IPS-18c (cell line): ENCODE data around the gene TBL1Y.
"Not testable (repeated sequence)": the region's sequence is repeated elsewhere in the genome, so short reads cannot be mapped to it uniquely, and the experiment has no call there.

Experiments
- H3K4me3 ChIP-seq: 2 replicates; pipeline ENCODE4 v1.7.0; 2013; ENCODE audit warnings: low read depth, mild to moderate bottlenecking, low read length, moderate library complexity; ENCODE audit not compliant: insufficient read depth
- H3K9me3 ChIP-seq: one replicate; pipeline ENCODE4 v1.6.1; 2013; ENCODE audit warnings: mild to moderate bottlenecking, low read length, moderate library complexity; ENCODE audit not compliant: control insufficient read depth, insufficient read depth

The TBL1Y gene

DNA sequence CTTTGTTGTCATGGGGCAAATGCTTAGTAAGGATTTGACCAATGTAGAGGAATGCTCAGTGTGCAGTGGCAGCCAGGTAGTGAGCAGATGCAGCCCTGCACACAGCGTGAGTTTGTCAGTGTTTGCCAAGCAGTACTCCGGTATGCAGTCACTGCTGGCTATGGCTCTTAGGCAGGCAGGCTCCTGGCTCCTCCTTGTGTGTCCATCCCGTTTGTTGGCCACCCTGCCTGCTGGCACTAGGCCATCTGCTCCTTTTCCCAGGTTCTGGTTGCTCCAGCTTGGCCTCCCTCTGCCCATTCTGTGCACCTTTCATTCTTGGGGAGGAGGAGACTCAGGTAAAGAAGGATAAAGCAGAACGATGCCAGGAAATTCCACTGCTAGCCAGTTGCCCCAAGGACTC is 106.0 kb downstream of the TBL1Y start:
- H3K9me3 ChIP-seq: no peaks in the 10 kb centered on the region
- H3K4me3 ChIP-seq: no peak overlapping the region

DNA sequence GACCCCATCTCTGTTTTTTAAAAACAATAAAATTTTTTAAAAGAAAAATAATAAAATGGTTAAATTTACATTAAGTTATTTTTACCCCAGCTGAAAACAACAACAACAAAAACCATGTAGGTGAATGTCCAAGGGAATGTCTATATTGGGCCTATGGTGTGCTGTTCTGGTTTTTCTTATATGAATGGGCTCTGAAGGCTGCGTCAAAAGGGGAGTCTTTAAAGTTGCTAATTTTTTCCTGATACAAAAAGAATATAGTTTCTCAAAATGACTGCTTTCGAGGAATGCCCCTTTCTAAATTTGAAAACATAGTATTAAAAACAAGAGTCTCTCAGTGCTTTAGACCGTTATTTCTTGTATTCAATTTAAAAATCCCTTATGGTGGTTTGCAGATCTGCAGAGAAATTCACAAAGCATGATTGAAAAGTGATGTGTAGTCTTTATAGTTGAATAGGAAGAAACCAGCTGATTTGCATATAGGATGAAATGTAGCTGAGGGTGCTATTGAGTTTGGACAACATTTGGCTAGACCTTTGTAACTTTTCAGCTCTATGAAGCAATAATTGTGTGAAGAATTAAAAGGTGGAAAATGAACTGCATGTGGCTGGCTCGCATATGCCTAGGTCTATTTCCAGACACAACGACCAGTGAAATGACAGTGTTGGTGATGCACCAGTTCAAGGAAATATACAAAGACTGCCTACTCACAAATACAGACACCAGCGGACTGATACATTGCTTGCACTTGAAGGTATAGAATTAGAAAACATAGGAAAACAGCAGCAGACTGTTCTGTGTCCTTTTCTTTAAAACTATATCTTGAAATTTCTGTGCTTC is 107.0 kb downstream of the TBL1Y start:
- H3K4me3 ChIP-seq: no peak overlapping the region
- no peaks in the 10 kb centered on the region for H3K9me3 ChIP-seq

DNA sequence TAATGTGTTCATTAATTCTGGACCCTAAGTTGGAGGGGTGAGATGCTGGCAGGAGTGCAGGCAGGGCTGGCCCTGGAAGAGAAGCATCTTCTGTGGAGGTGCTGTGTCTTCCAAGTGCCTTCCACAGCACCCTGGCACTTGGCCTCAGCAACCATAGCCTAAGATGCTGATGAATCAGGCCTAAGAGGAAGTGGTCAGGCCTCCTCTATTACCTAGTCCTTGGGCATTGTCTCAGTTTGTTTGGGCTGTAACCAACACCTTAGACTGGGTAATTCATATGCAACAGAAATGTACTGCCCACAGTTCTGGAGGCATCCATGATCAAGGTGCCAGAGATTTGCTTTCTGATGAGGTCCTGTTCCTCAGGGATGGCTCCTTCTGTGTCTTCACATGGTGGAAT is 128.5 kb downstream of the TBL1Y start:
- H3K9me3 ChIP-seq: no peaks in the 10 kb centered on the region

DNA sequence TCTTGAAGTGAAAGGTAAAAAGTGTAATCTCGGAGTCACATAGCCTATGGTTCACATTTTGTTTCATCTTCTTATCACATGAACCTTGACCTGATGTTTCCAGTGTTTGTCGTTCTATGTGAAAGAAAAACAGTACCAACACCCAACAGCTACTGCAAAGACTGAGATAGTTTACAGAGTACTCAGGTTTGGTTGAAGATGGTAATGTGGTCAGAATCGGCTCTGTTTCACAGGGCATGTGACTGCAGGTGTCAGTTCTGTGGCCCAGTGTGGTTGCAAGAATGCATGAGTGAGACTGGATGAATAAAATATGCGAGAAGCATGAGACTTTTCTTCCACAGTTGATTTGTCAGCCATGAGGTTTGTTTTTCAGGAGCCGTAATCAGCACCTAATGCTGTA is 130.2 kb downstream of the TBL1Y start:
- no peak overlapping the region for H3K4me3 ChIP-seq
- H3K9me3 ChIP-seq: no peaks in the 10 kb centered on the region

More for the DNA sequence above, 128.5 kb downstream of the TBL1Y start:
- H3K4me3 ChIP-seq: no peak overlapping the region

DNA sequence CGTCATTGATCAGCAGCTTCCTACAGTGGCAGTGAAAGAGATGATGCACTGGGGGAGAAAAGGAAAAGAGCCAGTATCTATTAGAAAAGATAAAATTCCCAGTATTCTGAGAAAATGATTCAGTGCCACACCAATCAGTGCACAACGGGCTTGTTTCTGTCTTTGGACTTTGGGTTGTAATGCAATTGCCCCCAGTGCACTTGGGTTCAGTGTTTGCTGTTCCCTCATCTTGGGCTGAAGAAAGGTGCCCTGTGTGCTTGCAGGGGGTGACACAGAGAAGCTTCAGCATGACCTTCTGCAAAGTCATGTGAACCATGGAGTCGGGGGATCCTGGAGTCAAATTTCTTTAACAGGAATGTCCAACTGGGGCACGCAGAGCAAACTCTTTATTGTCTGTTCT is 131.5 kb downstream of the TBL1Y start:
- Histone ChIP-seq H3K4me3 (no peak overlapping the region), H3K9me3 (no peaks in the 10 kb centered on the region)

- H3K9me3 ChIP-seq, H3K4me3 ChIP-seq: not testable (repeated sequence)
Observed at GRCh38 chrY:7052461-7052860, 142.0 kb downstream of the TBL1Y start.

DNA sequence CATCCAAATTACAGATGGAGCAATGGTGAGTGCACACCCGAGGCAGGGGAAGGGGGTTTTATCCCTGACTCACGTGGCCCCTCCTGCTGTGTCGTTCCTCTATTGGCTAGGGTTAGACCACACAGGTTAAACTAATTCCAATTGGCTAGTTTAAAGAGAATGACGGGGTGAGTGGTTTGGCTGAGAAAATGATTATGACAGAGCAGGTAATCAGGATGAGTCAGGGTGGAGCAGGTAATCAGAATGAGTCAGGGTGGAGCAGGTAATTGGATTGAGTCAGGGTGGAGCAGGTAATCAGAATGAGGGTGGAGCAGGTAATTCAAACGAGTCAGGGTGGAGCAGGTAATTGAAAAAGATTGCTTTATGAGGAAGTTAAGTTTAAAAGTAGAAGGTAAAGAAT is 146.4 kb downstream of the TBL1Y start:
- Histone ChIP-seq H3K4me3 (no peak overlapping the region), H3K9me3 (no peaks in the 10 kb centered on the region)

- H3K9me3 ChIP-seq: no peaks in the 10 kb centered on the region
- no peak overlapping the region for H3K4me3 ChIP-seq
Observed at GRCh38 chrY:7078725-7079124, 168.2 kb downstream of the TBL1Y start.

DNA sequence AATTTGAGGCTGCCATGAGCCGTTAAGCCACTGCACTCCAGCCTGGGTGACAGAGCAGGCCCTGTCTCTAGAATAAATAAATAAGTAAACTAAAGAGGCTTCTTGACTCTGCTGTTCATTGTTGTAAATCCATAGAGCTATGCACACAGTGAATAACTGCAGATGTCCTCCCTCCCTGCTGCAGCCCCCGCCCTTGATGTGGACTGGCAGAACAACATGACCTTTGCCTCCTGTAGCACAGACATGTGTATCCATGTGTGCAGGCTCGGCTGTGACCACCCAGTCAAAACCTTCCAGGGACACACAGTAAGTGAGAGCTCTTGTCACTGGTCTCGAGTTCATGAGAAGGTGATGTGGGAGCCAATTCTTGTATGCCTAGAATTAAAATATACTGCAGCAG is 170.1 kb downstream of the TBL1Y start:
- H3K4me3 ChIP-seq, H3K9me3 ChIP-seq: not testable (repeated sequence)

DNA sequence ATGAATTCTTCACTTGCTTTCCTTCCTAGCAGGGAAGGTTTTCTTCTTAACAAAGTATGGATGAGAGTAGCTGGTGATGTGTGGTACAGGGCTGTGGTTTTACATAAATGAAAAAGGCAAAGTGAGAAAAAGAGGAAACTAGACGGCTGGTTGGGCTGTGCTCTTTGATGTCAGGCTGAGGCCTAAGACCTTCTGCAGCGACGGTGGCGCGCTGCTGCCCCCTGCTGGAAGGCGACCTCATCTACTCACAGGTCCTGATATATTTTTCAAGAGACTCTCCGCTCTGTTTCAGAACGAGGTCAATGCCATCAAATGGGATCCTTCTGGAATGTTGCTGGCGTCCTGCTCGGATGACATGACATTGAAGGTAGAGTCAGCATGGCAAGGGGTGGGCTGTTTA is 175.1 kb downstream of the TBL1Y start:
- no peaks in the 10 kb centered on the region for H3K9me3 ChIP-seq
- no peak overlapping the region for H3K4me3 ChIP-seq

DNA sequence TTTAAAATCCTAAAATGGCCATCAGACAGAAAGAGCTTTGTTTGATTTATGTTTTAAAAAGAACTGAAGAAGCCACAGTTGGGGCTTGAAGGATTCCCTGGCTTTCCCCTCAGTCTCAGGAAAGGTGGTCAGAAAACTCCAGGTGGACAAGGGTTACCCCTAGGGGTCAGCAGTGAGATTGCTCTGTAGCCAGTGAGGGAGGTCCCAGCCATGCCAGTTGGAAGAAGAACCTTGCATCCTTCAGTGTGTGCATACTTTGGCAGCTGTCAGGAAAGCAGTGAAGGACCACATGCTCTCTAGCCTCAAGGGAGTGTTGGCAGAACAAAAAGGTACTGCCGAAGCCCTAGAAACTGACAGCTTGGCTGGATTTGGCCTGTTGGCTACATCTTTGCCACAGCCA is 182.3 kb downstream of the TBL1Y start:
- Histone ChIP-seq H3K4me3 (no peak overlapping the region), H3K9me3 (no peaks in the 10 kb centered on the region)

DNA sequence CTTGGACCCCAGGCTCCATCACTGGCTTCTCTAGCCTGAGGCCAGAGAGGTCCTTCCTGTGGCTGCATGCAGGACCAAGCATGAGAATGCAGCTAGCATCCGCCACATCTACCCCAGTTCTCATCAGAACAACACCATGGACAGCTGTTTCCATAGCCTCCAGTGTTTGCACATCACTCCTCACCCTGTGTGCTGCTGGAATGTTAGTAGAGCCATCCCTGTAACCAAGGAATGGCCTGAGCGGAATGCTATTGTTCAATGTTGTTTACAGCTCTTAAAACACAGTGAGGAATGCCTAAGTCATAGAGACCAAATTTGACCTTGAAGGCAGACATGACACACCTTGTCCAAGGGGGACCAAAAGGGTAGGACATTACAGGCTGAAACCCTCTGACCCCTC is 183.9 kb downstream of the TBL1Y start:
- H3K4me3 ChIP-seq: no peak overlapping the region
- H3K9me3 ChIP-seq: no peaks in the 10 kb centered on the region

DNA sequence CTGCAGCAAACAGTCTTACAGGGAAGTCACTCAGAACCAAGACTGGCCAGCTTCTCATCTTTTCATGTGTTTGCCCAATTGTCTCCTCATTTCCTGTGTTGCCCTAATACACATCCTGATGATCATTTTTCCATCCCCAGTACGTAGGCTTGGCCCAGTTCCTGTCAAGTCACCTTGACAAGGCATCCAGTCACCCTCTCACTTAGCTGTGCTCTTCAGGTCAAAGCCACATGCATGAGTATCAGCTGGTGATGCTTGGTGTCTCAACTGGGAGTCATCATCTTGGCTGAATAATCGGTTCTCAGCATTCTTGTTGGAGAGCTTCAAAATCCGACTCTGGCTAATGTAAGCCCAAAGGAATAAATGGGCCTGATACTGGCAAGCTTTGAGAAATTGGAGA is 186.5 kb downstream of the TBL1Y start:
- Histone ChIP-seq H3K9me3 (no peaks in the 10 kb centered on the region), H3K4me3 (no peak overlapping the region)

- Histone ChIP-seq H3K4me3 (no peak overlapping the region), H3K9me3 (no peaks in the 10 kb centered on the region)
Observed at GRCh38 chrY:7099742-7100141, 189.2 kb downstream of the TBL1Y start.

DNA sequence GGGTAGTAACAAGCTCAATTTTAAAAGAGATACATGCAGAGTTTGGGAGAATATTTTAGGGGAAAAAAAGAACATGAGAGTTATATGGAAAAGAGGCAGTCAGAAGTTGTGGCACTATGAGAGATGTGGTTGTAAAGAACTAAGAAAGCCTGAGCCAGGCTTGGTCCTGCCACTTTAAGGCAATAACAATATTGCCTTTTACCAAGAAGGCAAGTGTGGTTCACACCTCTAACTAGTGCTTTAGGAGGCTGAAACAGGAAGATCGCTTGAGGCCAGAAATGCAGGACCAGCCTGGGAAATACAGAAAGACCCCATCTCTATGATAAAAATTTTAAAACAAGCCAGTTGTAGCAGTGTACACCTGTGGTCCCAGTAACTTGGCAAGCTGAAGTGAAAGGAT is 192.2 kb downstream of the TBL1Y start:
- Histone ChIP-seq H3K9me3 (no peaks in the 10 kb centered on the region), H3K4me3 (no peak overlapping the region)

DNA sequence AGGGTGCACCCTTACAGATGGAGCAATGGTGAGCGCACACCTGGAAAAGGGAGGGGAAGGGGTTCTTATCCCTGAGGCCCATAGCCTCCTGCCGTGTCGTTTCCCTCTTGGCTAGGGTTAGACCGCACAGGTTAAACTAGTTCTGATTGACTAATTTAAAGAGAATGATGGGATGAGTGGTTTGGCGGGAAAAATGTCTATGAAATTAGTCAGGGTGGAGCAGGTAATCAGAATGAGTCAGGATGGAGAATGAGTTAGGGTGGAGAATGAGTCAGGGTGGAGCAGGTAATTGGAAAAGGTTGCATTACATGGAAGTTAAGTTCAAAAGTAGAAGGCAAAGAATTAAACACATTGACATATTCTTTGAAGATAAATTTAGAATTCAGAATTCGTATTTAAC is 196.7 kb downstream of the TBL1Y start:
- H3K9me3 ChIP-seq: no peaks in the 10 kb centered on the region
- H3K4me3 ChIP-seq: no peak overlapping the region

DNA sequence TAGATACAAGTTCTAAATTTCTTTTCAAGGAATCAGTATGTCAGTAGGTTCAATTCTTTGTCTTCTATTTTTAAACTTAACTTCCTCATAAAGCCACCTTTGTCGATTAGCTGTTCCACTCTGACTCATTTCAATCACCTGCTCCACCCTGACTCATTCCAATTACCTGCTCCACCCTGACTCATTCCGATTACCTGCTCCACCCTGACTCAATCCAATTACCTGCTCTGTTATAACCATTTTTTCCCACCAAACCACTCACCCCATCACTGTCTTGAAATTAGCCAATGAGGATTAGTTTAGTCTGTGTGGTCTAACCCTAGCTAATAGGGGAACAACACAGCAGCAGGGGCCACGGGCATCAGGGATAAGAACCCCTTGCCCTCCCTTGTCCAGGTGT is 199.6 kb downstream of the TBL1Y start:
- Histone ChIP-seq H3K4me3 (no peak overlapping the region), H3K9me3 (no peaks in the 10 kb centered on the region)

GRCh38 chrY:7115871-7116270 is 205.4 kb downstream of the TBL1Y start:
- Histone ChIP-seq H3K4me3 (no peak overlapping the region), H3K9me3 (no peaks in the 10 kb centered on the region)

- H3K9me3 ChIP-seq: no peaks in the 10 kb centered on the region
- H3K4me3 ChIP-seq: no peak overlapping the region
Observed at GRCh38 chrY:7122202-7122601, 211.7 kb downstream of the TBL1Y start.
